Mesendoderm (in vitro differentiated cells): Measurements from ENCODE around the gene LYRM2.

Experiments
- DNase-seq: peaks from one replicate; pipeline ENCODE4 v3.0.0; 2013
- H2AK5ac ChIP-seq: 2 replicates; pipeline ENCODE4 v1.6.1; 2013; ENCODE audit warnings: low read length, inconsistent platforms
- H2BK120ac ChIP-seq: 2 replicates; pipeline ENCODE4 v1.6.1; 2013; ENCODE audit warnings: low read depth, mild to moderate bottlenecking, low read length, moderate library complexity, mixed read lengths
- H2BK15ac ChIP-seq: replicated peaks from 2 replicates; pipeline ENCODE4 v1.6.1; 2013; ENCODE audit warnings: low read depth, mild to moderate bottlenecking, moderate library complexity
- H2BK5ac ChIP-seq: 2 replicates; pipeline ENCODE4 v1.6.1; 2013; ENCODE audit warnings: low read length, inconsistent platforms
- H3K18ac ChIP-seq: 2 replicates; pipeline ENCODE4 v1.6.1; 2013; ENCODE audit warnings: mild to moderate bottlenecking, low read length, mixed read lengths
- H3K23ac ChIP-seq: one replicate; pipeline ENCODE4 v1.6.1; 2013; ENCODE audit warnings: low read length
- H3K27ac ChIP-seq: 2 replicates; pipeline ENCODE4 v1.5.1; 2013; ENCODE audit warnings: low read depth, mild to moderate bottlenecking, inconsistent platforms, low read length, moderate library complexity
- H3K27me3 ChIP-seq: 2 replicates; pipeline ENCODE4 v1.6.1; 2013; ENCODE audit warnings: low read length, control low read depth, mild to moderate bottlenecking, inconsistent platforms; ENCODE audit not compliant: insufficient read depth, poor library complexity
- H3K36me3 ChIP-seq: 2 replicates; pipeline ENCODE4 v1.6.1; 2013; ENCODE audit warnings: low read length, inconsistent platforms; ENCODE audit not compliant: control insufficient read depth, insufficient read depth
- H3K4ac ChIP-seq: one replicate; pipeline ENCODE4 v1.6.1; 2013; ENCODE audit warnings: low read depth, mild to moderate bottlenecking, low read length, moderate library complexity
- H3K4me1 ChIP-seq: 2 replicates; pipeline ENCODE4 v1.6.1; 2013; ENCODE audit warnings: low read depth, low read length, inconsistent platforms; ENCODE audit not compliant: control insufficient read depth
- H3K4me2 ChIP-seq: 2 replicates; pipeline ENCODE4 v1.6.1; 2013; ENCODE audit warnings: low read length
- H3K4me3 ChIP-seq: 2 replicates; pipeline ENCODE4 v1.5.1; 2013; ENCODE audit warnings: mild to moderate bottlenecking, low read length
- H3K56ac ChIP-seq: one replicate; pipeline ENCODE4 v1.6.1; 2013; ENCODE audit warnings: low read length
- H3K79me1 ChIP-seq: 2 replicates; pipeline ENCODE4 v1.6.1; 2013; ENCODE audit warnings: low read length, inconsistent platforms
- H3K79me2 ChIP-seq: 2 replicates; pipeline ENCODE4 v1.6.1; 2013; ENCODE audit warnings: mild to moderate bottlenecking, low read length; ENCODE audit not compliant: control insufficient read depth, insufficient read depth
- H3K9ac ChIP-seq: 2 replicates; pipeline ENCODE4 v1.6.1; 2013; ENCODE audit warnings: low read length, inconsistent platforms
- H4K5ac ChIP-seq: one replicate; pipeline ENCODE4 v1.6.1; 2013; ENCODE audit warnings: low read length
- H4K8ac ChIP-seq: one replicate; pipeline ENCODE4 v1.6.1; 2013; ENCODE audit warnings: low read depth, mild to moderate bottlenecking, control low read depth, low read length, moderate library complexity
- WGBS: extraction: QIAGEN DNeasy Blood & Tissue Kit; methylation state at CpG from one replicate; pipeline ENCODE4 v1.1.7; 2013; ENCODE audit warnings: low lambda C conversion rate, missing lambda C conversion rate; ENCODE audit not compliant: insufficient coverage; ENCODE audit errors: extremely low coverage; 5-methylcytosine and 5-hydroxymethylcytosine counted together

LYRM2 gene

GRCh38 chr6:89520736-89521135 lies 117.8 kb downstream of the LYRM2 start:
- H2AK5ac ChIP-seq: no peak overlapping the region
- no peak overlapping the region for H4K8ac ChIP-seq
- H3K4me1 ChIP-seq: peaks cover 16% of the 10 kb centered on the region
- no peaks in the 10 kb centered on the region for H3K79me2 ChIP-seq
- no peak overlapping the region for H2BK15ac ChIP-seq
- no peak overlapping the region for H4K5ac ChIP-seq
- H3K18ac ChIP-seq: no peak overlapping the region
- no peak overlapping the region for H3K4me2 ChIP-seq
- no peak overlapping the region for H2BK5ac ChIP-seq
- H3K9ac ChIP-seq: no peak overlapping the region
- no peak overlapping the region for H3K56ac ChIP-seq
- H3K27me3 ChIP-seq: no peaks in the 10 kb centered on the region
- H3K4me3 ChIP-seq: no peak overlapping the region
- no peak overlapping the region for H3K4ac ChIP-seq
- H3K79me1 ChIP-seq: peaks cover 9% of the 10 kb centered on the region
- DNase-seq: no peak
- H2BK120ac ChIP-seq: no peak overlapping the region
- no peak overlapping the region for H3K27ac ChIP-seq
- H3K23ac ChIP-seq: no peak overlapping the region
- no peaks in the 10 kb centered on the region for H3K36me3 ChIP-seq

- Histone ChIP-seq H3K27ac (no peak overlapping the region), H2AK5ac (no peak overlapping the region), H4K8ac (no peak overlapping the region), H2BK5ac (no peak overlapping the region), H3K23ac (no peak overlapping the region), H3K27me3 (no peaks in the 10 kb centered on the region), H2BK120ac (no peak overlapping the region), H4K5ac (no peak overlapping the region), H3K4ac (no peak overlapping the region), H2BK15ac (no peak overlapping the region), H3K9ac (no peak overlapping the region), H3K4me3 (no peak overlapping the region), H3K4me1 (peaks cover 13% of the 10 kb centered on the region), H3K56ac (no peak overlapping the region), H3K36me3 (no peaks in the 10 kb centered on the region), H3K18ac (no peak overlapping the region), H3K79me1 (peaks cover 4% of the 10 kb centered on the region), H3K4me2 (no peak overlapping the region), H3K79me2 (no peaks in the 10 kb centered on the region)
- WGBS: no CpG with 5 or more reads among the region's 4 CpGs
- DNase-seq: no peak
Measured at GRCh38 chr6:89518352-89519055, 120.0 kb downstream of the LYRM2 start.
